AG04450 (cell line): ENCODE results near the gene BRD7. TPM values are rescaled to one million over a fixed set of nuclear protein-coding genes. Genes with fewer than 3 reads are reported as not detected.

Experiments
- CTCF ChIA-PET: fragments of 300-600, 350-600 bp; formaldehyde crosslinking; extraction: SDS; loops from one replicate; lab custom pipeline; 2022; ENCODE audit warnings: antibody characterized with exemption, inconsistent platforms; lab: Charles Lee
- POLR2A ChIA-PET: fragments of 350-600 bp; formaldehyde crosslinking; extraction: SDS; loops from one replicate; lab custom pipeline; 2021; ENCODE audit warnings: antibody characterized with exemption, inconsistent platforms; lab: Yijun Ruan, JAX
- DNase-seq: peaks from one replicate; pipeline ENCODE4 v3.0.0-alpha.2; 2011; ENCODE audit warnings: low read depth, low spot score
- H3K27ac ChIP-seq: one replicate; pipeline ENCODE4 v1.5.1; 2012; ENCODE audit warnings: low read depth, low read length, control low read depth
- H3K27me3 ChIP-seq: one replicate; pipeline ENCODE4 v1.6.0; 2012; ENCODE audit warnings: low read length; ENCODE audit not compliant: control insufficient read depth, insufficient read depth
- H3K4me3 ChIP-seq: 2 replicates; pipeline ENCODE4 v1.5.1; 2011; ENCODE audit warnings: mild to moderate bottlenecking, low read depth, low read length, control low read depth
- H3K9me3 ChIP-seq: 2 replicates; pipeline ENCODE4 v1.5.1; 2012; ENCODE audit warnings: low read length; ENCODE audit not compliant: control insufficient read depth, insufficient read depth
- CTCF ChIP-seq: IDR thresholded peaks from 2 replicates; pipeline ENCODE4 v1.5.1; 2011; ENCODE audit warnings: low read depth, low read length, control low read depth, inconsistent platforms
- polyA plus RNA-seq: library from polyadenylated mRNA; depleted of rRNA; stranded (reverse); fragments of >200 nt; gene quantifications from 2 replicates; pipeline ENCODE4 v1.2.3, GENCODE V29; 2011

The BRD7 gene
- polyA plus RNA-seq, 1 experiment = 69.2 TPM

- no peak for TF ChIP-seq CTCF
- Histone ChIP-seq H3K27ac (no peak overlapping the region), H3K27me3 (peaks cover 4% of the 10 kb centered on the region), H3K9me3 (no peaks in the 10 kb centered on the region), H3K4me3 (no peak overlapping the region)
- CTCF ChIA-PET = interaction anchor here (0.8 to 6.3 kb wide), 5 partner anchors 15 to 434 kb away, joined by 3 to 54 read pairs (median 15); partner anchors contain the start of gene CNEP1R1
- POLR2A ChIA-PET = no interaction called here
- DNase-seq = no peak
Measured at GRCh38 chr16:50371036-50371716, 2.4 kb upstream of the BRD7 start.

GRCh38 chr16:50369133-50369804, 481 bp upstream of the BRD7 start:
- POLR2A ChIA-PET = no interaction called here
- DNase-seq = no peak

GRCh38 chr16:50367777-50368409, 895 bp downstream of the BRD7 start:
- H3K9me3 ChIP-seq = no peaks in the 10 kb centered on the region
- H3K4me3 ChIP-seq = peak overlapping the region; percentile 70
- TF ChIP-seq CTCF = no peak
- DNase-seq = no peak
- ChIA-PET POLR2A (no interaction called here), CTCF (interaction anchor here (0.6 to 1.9 kb wide), 10 partner anchors 9 to 438 kb away, joined by 3 to 11 read pairs (median 7); partner anchors contain the start of gene CNEP1R1)
- H3K27ac ChIP-seq = no peak overlapping the region
- H3K27me3 ChIP-seq = peaks cover 4% of the 10 kb centered on the region

More at GRCh38 chr16:50369133-50369804, 481 bp upstream of the BRD7 start:
- Histone ChIP-seq H3K27me3 (peaks cover 4% of the 10 kb centered on the region), H3K27ac (no peak overlapping the region), H3K4me3 (peak overlapping the region; percentile 53), H3K9me3 (no peaks in the 10 kb centered on the region)
- CTCF ChIA-PET = interaction anchor here (0.6 to 6.3 kb wide), 15 partner anchors 9 to 469 kb away, joined by 3 to 52 read pairs (median 5); partner anchors contain the start of gene CNEP1R1
- TF ChIP-seq CTCF = no peak

- no peak for TF ChIP-seq CTCF
- Histone ChIP-seq H3K27me3 (peaks cover under 1% of the 10 kb centered on the region), H3K27ac (no peak overlapping the region), H3K4me3 (no peak overlapping the region), H3K9me3 (no peaks in the 10 kb centered on the region)
- no peak for DNase-seq
- CTCF ChIA-PET = interaction anchor here (0.6 to 3.8 kb wide), 5 partner anchors 11 to 441 kb away, joined by 3 to 24 read pairs (median 8); partner anchors contain the start of gene CNEP1R1
- POLR2A ChIA-PET = no interaction called here
Measured at GRCh38 chr16:50365791-50366575, 2.8 kb downstream of the BRD7 start.
